Left lung (tissue), 10 donors: ENCODE data around the gene ALOX12. TPM values are rescaled to one million over a fixed set of nuclear protein-coding genes. Genes with fewer than 3 reads are reported as not detected.
A peak's percentile ranks its signal among the peaks of the same experiment; 100 is the strongest.

Experiments used
- ATAC-seq: fragments of 200-7000 bp; cut with Tn5 transposase; one replicate; pipeline ENCODE4 v1.9.1; 2020; ENCODE audit warnings: moderate library complexity
- DNase-seq, 4 donors: peaks; one replicate each; pipeline ENCODE4 v3.0.0-alpha.2; 2013 to 2020
- H3K27ac ChIP-seq, 2 donors: fragments of 200-600 bp; sonication (generic) in 1 of 2; one replicate each; pipeline versions ENCODE4 v1.5.0 to v1.8.0; 2020 to 2021
- H3K27me3 ChIP-seq, 2 donors: fragments of 200-600 bp; sonication (generic) in 1 of 2; one replicate each; pipeline versions ENCODE4 v1.5.0 to v1.8.0; 2020 to 2021
- H3K36me3 ChIP-seq, 2 donors: fragments of 200-600 bp; sonication (generic) in 1 of 2; one replicate each; pipeline versions ENCODE4 v1.5.0 to v1.8.0; 2020 to 2021
- H3K4me1 ChIP-seq, 2 donors: fragments of 200-600 bp; one replicate each; pipeline ENCODE4 v1.8.0; 2021
- H3K4me3 ChIP-seq, 2 donors: fragments of 200-600 bp; sonication (generic) in 1 of 2; one replicate each; pipeline versions ENCODE4 v1.5.0 to v1.8.0; 2020 to 2021; ENCODE audit warnings: mild to moderate bottlenecking in 1 of 2
- H3K9me3 ChIP-seq, 2 donors: fragments of 200-600 bp; sonication (generic) in 1 of 2; one replicate each; pipeline versions ENCODE4 v1.5.0 to v1.8.0; 2020 to 2021
- CTCF ChIP-seq, 2 donors: fragments of 200-600 bp; sonication (generic) in 1 of 2; IDR thresholded peaks; one replicate each; pipeline versions ENCODE4 v1.5.0 to v1.8.0; 2021; ENCODE audit warnings: antibody characterized with exemption in 2 of 2
- intact Hi-C, 2 donors: fragments of 100-400 bp; cut with DNase I; formaldehyde crosslinking; loops; one replicate each; pipeline versions ENCODE4 v1.11.2 to v1.14.2; 2022
- polyA plus RNA-seq, 6 donors: library from polyadenylated mRNA; unstranded; fragments of 120-200 nt; gene quantifications; one replicate each; pipeline ENCODE4 v1.2.1, GENCODE V29; 2013; ENCODE audit not compliant: insufficient read length in 6 of 6
- total RNA-seq, 2 donors: library from RNA; stranded (reverse); fragmentation: NEBNext Ultra II Directional; extraction: Animal tissue kit (Norgen Biotek cat#: 25700); gene quantifications; one replicate each; pipeline ENCODE4 v1.2.1, GENCODE V29; 2021
- donor health status: DM: no; HTN: yes; CAD: no.
- donor health status: DM: no; HTN: no; CAD: no.

The ALOX12 gene
- total and polyA plus RNA-seq, 8 donors: 0.29 to 4.4 (median 3.1) TPM

- H3K4me1 ChIP-seq: peaks cover 17 to 53% of the 10 kb centered on the region in 2 donors
- ATAC-seq (no peak), DNase-seq (peak in 2 of 4 donors; percentile 51 to 74)
- no peak overlapping the region for H3K27ac ChIP-seq
- H3K4me3 ChIP-seq: peak overlapping the region in 1 of 2 donors; percentile 45
- TF ChIP-seq CTCF (IDR thresholded peaks at IDR 0.05): no peak
- H3K27me3 ChIP-seq: peaks cover 18 to 56% of the 10 kb centered on the region in 2 donors
- no peaks in the 10 kb centered on the region for H3K36me3 ChIP-seq
- H3K9me3 ChIP-seq: no peaks in the 10 kb centered on the region
- intact Hi-C loops: loop anchor here (10.0 kb wide), 1 partner anchor 253 kb away; the partner anchor contains the start of gene YBX2 (in 2 of the 2)
Measured at GRCh38 chr17:7041607-7042500, 46.0 kb downstream of the ALOX12 start.

- H3K27me3 ChIP-seq: peaks cover 18 to 57% of the 10 kb centered on the region in 2 donors
- no peaks in the 10 kb centered on the region for H3K9me3 ChIP-seq
- H3K4me1 ChIP-seq: peaks cover 15 to 52% of the 10 kb centered on the region in 2 donors
- intact Hi-C loops: loop anchor here (10.0 kb wide), 1 partner anchor 252 kb away; the partner anchor contains the start of gene YBX2 (in 2 of the 2)
- peak overlapping the region in 1 of 2 donors; percentile 63 for H3K27ac ChIP-seq
- peak overlapping the region; percentile 41 to 45 for H3K4me3 ChIP-seq
- no peak for TF ChIP-seq CTCF (IDR thresholded peaks at IDR 0.05)
- ATAC-seq (peak; percentile 1), DNase-seq (peak in 1 of 4 donors; percentile 76)
- no peaks in the 10 kb centered on the region for H3K36me3 ChIP-seq
Measured at GRCh38 chr17:7042501-7043181, 46.8 kb downstream of the ALOX12 start.

- DNase-seq (no peak), ATAC-seq (peak; percentile 6)
- Histone ChIP-seq H3K36me3 (no peaks in the 10 kb centered on the region), H3K27ac (peak overlapping the region in 1 of 2 donors; percentile 63), H3K27me3 (peaks cover 18 to 61% of the 10 kb centered on the region in 2 donors), H3K4me3 (peak overlapping the region; percentile 41 to 45), H3K9me3 (no peaks in the 10 kb centered on the region), H3K4me1 (peaks cover 15 to 47% of the 10 kb centered on the region in 2 donors)
- intact Hi-C loops: loop anchor here (10.0 kb wide), 1 partner anchor 252 kb away; the partner anchor contains the start of gene YBX2 (in 2 of the 2)
- TF ChIP-seq CTCF (IDR thresholded peaks at IDR 0.05): no peak
Measured at GRCh38 chr17:7043182-7043496, 47.3 kb downstream of the ALOX12 start.

- H3K4me3 ChIP-seq: peak within 1 kb of the TSS; percentile 41 to 45
- no peaks in the 10 kb centered on the region for H3K9me3 ChIP-seq
- H3K4me1 ChIP-seq: peaks cover 15 to 43% of the 10 kb centered on the region in 2 donors
- intact Hi-C loops: loop anchor here (10.0 kb wide), 1 partner anchor 251 kb away; the partner anchor contains the start of gene YBX2 (in 2 of the 2)
- peak in 2 of 4 donors; percentile 50 to 86 for DNase-seq
- no peak for TF ChIP-seq CTCF (IDR thresholded peaks at IDR 0.05)
- peak within 1 kb of the TSS; percentile 13 to 63 for H3K27ac ChIP-seq
- peaks cover 18 to 63% of the 10 kb centered on the region in 2 donors for H3K27me3 ChIP-seq
- peak; percentile 29 for ATAC-seq
- no peaks in the 10 kb centered on the region for H3K36me3 ChIP-seq
Measured at GRCh38 chr17:7043497-7044198, 47.8 kb downstream of the ALOX12 start, which contains the start of gene SLC16A11. SLC16A11 (minus strand) TSS chr17:7044092; CDS start chr17:7043513, 579 bp downstream.
